Astrocyte of the spinal cord (primary cell): Measurements from ENCODE around the gene ZNF136.

ENCODE experiments used
- DNase-seq: peaks from one replicate; pipeline ENCODE4 v3.0.0; 2011; ENCODE audit warnings: low read depth, low spot score
- H3K4me3 ChIP-seq: 2 replicates; pipeline ENCODE4 v1.5.1; 2011; ENCODE audit warnings: low read depth, mild to moderate bottlenecking, low read length, moderate library complexity
- in situ Hi-C: cut with HindIII; loops from 2 replicates; pipeline ENCODE4 v1.10.0; 2017; ENCODE audit warnings: low sequenced_read_pairs
- TF ChIP-seq, protein P1 (sequence below): IDR thresholded peaks from 2 replicates; pipeline ENCODE4 v1.5.1; 2012; ENCODE audit warnings: low read depth, mild to moderate bottlenecking, low read length, inconsistent platforms

ZNF136 gene

DNA sequence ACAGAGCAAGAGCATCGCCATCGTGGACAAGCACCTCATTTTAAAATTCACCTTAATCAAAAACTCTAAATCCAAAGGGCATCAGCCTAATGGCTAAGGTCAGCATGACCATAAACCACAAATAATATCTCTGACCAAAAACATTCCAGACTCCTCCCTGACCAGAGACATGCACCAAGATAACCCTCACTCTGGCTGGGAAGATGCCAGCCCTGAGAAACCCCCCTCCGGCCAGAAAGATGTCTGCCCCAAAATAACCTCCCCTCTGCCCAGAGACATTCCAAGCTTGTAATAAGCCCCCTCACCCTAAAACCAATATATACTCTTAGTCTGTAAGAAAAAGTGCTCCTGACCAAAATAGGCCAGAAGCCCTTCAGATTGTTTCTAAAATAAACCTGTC is 70.1 kb downstream of the ZNF136 start:
- in situ Hi-C loops, result no loop called here
- DNase-seq, result no peak
- TF ChIP-seq, protein P1, sequence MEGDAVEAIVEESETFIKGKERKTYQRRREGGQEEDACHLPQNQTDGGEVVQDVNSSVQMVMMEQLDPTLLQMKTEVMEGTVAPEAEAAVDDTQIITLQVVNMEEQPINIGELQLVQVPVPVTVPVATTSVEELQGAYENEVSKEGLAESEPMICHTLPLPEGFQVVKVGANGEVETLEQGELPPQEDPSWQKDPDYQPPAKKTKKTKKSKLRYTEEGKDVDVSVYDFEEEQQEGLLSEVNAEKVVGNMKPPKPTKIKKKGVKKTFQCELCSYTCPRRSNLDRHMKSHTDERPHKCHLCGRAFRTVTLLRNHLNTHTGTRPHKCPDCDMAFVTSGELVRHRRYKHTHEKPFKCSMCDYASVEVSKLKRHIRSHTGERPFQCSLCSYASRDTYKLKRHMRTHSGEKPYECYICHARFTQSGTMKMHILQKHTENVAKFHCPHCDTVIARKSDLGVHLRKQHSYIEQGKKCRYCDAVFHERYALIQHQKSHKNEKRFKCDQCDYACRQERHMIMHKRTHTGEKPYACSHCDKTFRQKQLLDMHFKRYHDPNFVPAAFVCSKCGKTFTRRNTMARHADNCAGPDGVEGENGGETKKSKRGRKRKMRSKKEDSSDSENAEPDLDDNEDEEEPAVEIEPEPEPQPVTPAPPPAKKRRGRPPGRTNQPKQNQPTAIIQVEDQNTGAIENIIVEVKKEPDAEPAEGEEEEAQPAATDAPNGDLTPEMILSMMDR, result no peak
- H3K4me3 ChIP-seq, result no peak overlapping the region

DNA sequence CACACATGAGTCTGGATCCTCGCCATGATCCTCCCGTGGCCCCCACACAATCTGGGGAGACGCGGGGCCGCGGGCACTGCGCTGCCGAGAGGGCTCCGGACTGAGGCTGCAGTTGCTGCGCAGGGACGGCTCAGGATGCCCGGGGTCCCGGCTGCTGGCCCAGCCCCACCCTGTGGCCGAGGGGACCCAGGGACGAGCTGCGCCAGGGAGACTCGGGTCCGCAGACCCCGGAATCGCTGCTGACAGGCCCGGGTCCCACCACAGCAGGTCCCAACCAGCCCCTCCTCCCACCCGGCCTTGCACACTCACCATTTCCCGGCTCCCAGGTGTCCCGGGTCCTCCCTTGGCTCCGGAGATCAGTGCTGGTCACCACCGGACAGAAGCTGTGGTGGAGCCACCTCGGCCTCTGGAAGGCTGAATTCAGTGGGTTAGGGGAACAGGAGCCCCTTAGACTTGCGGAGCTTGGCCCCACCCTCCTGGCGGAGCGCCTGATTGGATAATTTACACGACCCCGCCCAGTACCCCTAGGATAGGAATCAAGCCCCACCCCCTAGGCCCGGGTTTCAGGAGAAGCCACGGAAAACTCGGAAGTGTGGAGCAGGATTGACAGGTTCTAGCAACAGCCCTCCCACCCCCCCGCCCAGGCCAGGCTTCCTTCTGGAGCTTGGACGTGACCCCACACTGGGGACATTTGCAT is 74.4 kb downstream of the ZNF136 start:
- DNase-seq, result no peak

More for the DNA sequence above, 74.4 kb downstream of the ZNF136 start:
- H3K4me3 ChIP-seq, result no peak overlapping the region
- TF ChIP-seq, protein P1, result no peak
- in situ Hi-C loops, result no loop called here
